HepG2 (cell line): ENCODE measurements around the gene ASXL1. TPM values are rescaled to one million over a fixed set of nuclear protein-coding genes. Genes with fewer than 3 reads are reported as not detected.

Source experiments
- BRCA1 ChIP-seq: sonication (generic); formaldehyde crosslinking; IDR thresholded peaks from 2 replicates; pipeline ENCODE4 v1.4.0; 2020; ENCODE audit warnings: missing genetic modification reagents
- BRF2 ChIP-seq: sonication (generic); formaldehyde crosslinking; IDR thresholded peaks from 2 replicates; pipeline ENCODE4 v1.8.1; 2022; ENCODE audit warnings: mild to moderate bottlenecking, missing genetic modification reagents
- EP300 ChIP-seq, 3 experiments: sonication (generic) in 1 of 3; formaldehyde crosslinking in 1 of 3; IDR thresholded peaks; 2 replicates each; pipeline versions ENCODE4 v1.5.1 to v1.6.1; 2011 to 2020; ENCODE audit warnings: low read depth in 2 of 3, low read length in 2 of 3, borderline replicate concordance in 1 of 3, improper control_type of control experiment in 1 of 3, mild to moderate bottlenecking in 1 of 3, missing genetic modification reagents in 1 of 3, moderate library complexity in 1 of 3
- HNF1A ChIP-seq, 2 experiments: sonication (generic) in 1 of 2; formaldehyde crosslinking in 1 of 2; IDR thresholded peaks; 2 replicates each; pipeline versions ENCODE4 v1.4.0 to v1.6.1; 2016 to 2020; ENCODE audit warnings: borderline replicate concordance in 1 of 2, low read depth in 1 of 2, mild to moderate bottlenecking in 1 of 2, missing genetic modification reagents in 1 of 2
- ISL2 ChIP-seq: sonication (generic); formaldehyde crosslinking; IDR thresholded peaks from 2 replicates; pipeline ENCODE4 v1.5.0; 2020; ENCODE audit warnings: missing genetic modification reagents
- KLF11 ChIP-seq: IDR thresholded peaks from 2 replicates; pipeline ENCODE4 v1.6.1; 2016; ENCODE audit warnings: missing compliant biosample characterization
- NPAS2 ChIP-seq: sonication (generic); formaldehyde crosslinking; IDR thresholded peaks from 2 replicates; pipeline ENCODE4 v1.8.0; 2022; ENCODE audit warnings: mild to moderate bottlenecking, missing genetic modification reagents, borderline replicate concordance
- ONECUT2 ChIP-seq: sonication (generic); formaldehyde crosslinking; IDR thresholded peaks from 2 replicates; pipeline ENCODE4 v1.4.0; 2020; ENCODE audit warnings: missing genetic modification reagents
- PHF20 ChIP-seq: sonication (generic); formaldehyde crosslinking; IDR thresholded peaks from 2 replicates; pipeline ENCODE4 v1.5.0; 2020; ENCODE audit warnings: mild to moderate bottlenecking, missing genetic modification reagents
- PHF21A ChIP-seq: sonication (generic); formaldehyde crosslinking; IDR thresholded peaks from 2 replicates; pipeline ENCODE4 v1.5.0; 2020; ENCODE audit warnings: mild to moderate bottlenecking, missing genetic modification reagents
- SRF ChIP-seq: IDR thresholded peaks from 2 replicates; pipeline ENCODE4 v1.6.1; 2011; ENCODE audit warnings: mild to moderate bottlenecking, low read depth, low read length, moderate library complexity
- STAT5B ChIP-seq: sonication (generic); formaldehyde crosslinking; IDR thresholded peaks from 2 replicates; pipeline ENCODE4 v1.4.0; 2020; ENCODE audit warnings: missing genetic modification reagents
- SYNCRIP ChIP-seq: fragments of 200-400 bp; formaldehyde crosslinking; IDR thresholded peaks from 2 replicates; pipeline ENCODE4 v1.6.1; 2018; ENCODE audit warnings: mild to moderate bottlenecking, low read depth, low read length; ENCODE audit not compliant: insufficient read depth
- ZBED4 ChIP-seq: sonication (generic); formaldehyde crosslinking; IDR thresholded peaks from 2 replicates; pipeline ENCODE4 v1.4.0; 2020; ENCODE audit warnings: missing genetic modification reagents, borderline replicate concordance
- ZC3H13 ChIP-seq: sonication (generic); formaldehyde crosslinking; IDR thresholded peaks from 2 replicates; pipeline ENCODE4 v1.8.1; 2023; ENCODE audit warnings: mild to moderate bottlenecking, missing genetic modification reagents, moderate library complexity
- ZNF101 ChIP-seq: sonication (generic); formaldehyde crosslinking; IDR thresholded peaks from 2 replicates; pipeline ENCODE4 v1.4.0; 2020; ENCODE audit warnings: mild to moderate bottlenecking, low read depth, missing genetic modification reagents, borderline replicate concordance
- ZNF484 ChIP-seq: sonication (generic); formaldehyde crosslinking; IDR thresholded peaks from 2 replicates; pipeline ENCODE4 v1.5.1; 2020; ENCODE audit warnings: mild to moderate bottlenecking, low read depth, missing genetic modification reagents, borderline replicate concordance
- ZNF678 ChIP-seq: sonication (generic); formaldehyde crosslinking; IDR thresholded peaks from 2 replicates; pipeline ENCODE4 v1.4.0; 2020; ENCODE audit warnings: mild to moderate bottlenecking, missing genetic modification reagents
- polyA plus RNA-seq, 8 experiments: library from polyadenylated mRNA; depleted of rRNA in 3 of 8; stranded (reverse) in 7 of 8; unstranded in 1 of 8; fragments of >200 nt; fragmentation: Illumina TruSeq in 4 of 8; extraction: Trizol in 4 of 8; gene quantifications; 2 replicates each; pipeline versions ENCODE4 v1.2.1 to v1.2.3, GENCODE V29; 2011 to 2016; ENCODE audit warnings: low read depth in 4 of 8, missing spikeins in 1 of 8, mixed read lengths in 1 of 8; ENCODE audit not compliant: insufficient read depth in 1 of 8
- total RNA-seq, 5 experiments: library from RNA; depleted of rRNA; stranded (reverse); fragments of >200 nt; fragmentation: Illumina TruSeq; extraction: Trizol; gene quantifications; 2 replicates each; pipeline ENCODE4 v1.2.3, GENCODE V29; 2016; ENCODE audit warnings: low read depth in 1 of 5

Gene ASXL1
- total and polyA plus RNA-seq, 2 of the 13 experiments (the other 11 are each of a cell fraction or from before 2014, with no cell fraction given): 62.1 to 74.8 TPM

GRCh38 chr20:32354592-32355416 is 3.3 kb upstream of the ASXL1 start (continued):
- 0 out of 2 replicates have a peak, but pooled peaks have one; percentile 16 for TF ChIP-seq HNF1A (IDR thresholded peaks at IDR 0.05; ENCODE audit: low read depth)
- no peak for TF ChIP-seq HNF1A (CRISPR knock-in tag; IDR thresholded peaks at IDR 0.05; ENCODE audit: borderline replicate concordance)
- no peak for TF ChIP-seq ISL2
- peak; percentile 28; the same call in 1 of the 2 replicates for TF ChIP-seq SRF
- peak; percentile 16 to 53; a peak in 2 of 4 replicates for TF ChIP-seq EP300 (IDR thresholded peaks at IDR 0.05; ENCODE audit: low read depth in 2 of 2, low read length in 2 of 2)
- TF ChIP-seq EP300 (CRISPR knock-in tag; IDR thresholded peaks at IDR 0.05; ENCODE audit: borderline replicate concordance): 0 out of 2 replicates have a peak, but pooled peaks have one; percentile 26
- TF ChIP-seq ZBED4: peak; percentile 15; the same call in 1 of the 2 replicates
- 0 out of 2 replicates have a peak, but pooled peaks have one; percentile 33 for TF ChIP-seq KLF11 (CRISPR knock-in tag)
- TF ChIP-seq ZNF101 (CRISPR knock-in tag): no peak
- no peak for TF ChIP-seq ZNF484 (CRISPR knock-in tag)
- TF ChIP-seq PHF21A (CRISPR knock-in tag): peak; percentile 69; the same call in 1 of the 2 replicates
- TF ChIP-seq PHF20: no peak
- TF ChIP-seq NPAS2 (CRISPR knock-in tag): no peak
- TF ChIP-seq STAT5B: no peak
- no peak for TF ChIP-seq ZC3H13
- TF ChIP-seq SYNCRIP: no peak
- TF ChIP-seq ONECUT2 (CRISPR knock-in tag): no peak
- 0 out of 2 replicates have a peak, but pooled peaks have one; percentile 65 for TF ChIP-seq BRCA1 (CRISPR knock-in tag)
- no peak for TF ChIP-seq ZNF678 (CRISPR knock-in tag)
- no peak for TF ChIP-seq BRF2 (CRISPR knock-in tag)
